ENCODE results near the gene GOLGB1.
"Not testable (repeated sequence)": the region's sequence is repeated elsewhere in the genome, so short reads cannot be mapped to it uniquely, and the experiment has no call there.

Gene GOLGB1

GRCh38 chr3:121747976-121748375 lies 1.6 kb downstream of the GOLGB1 start:
- no peak for DNase-seq (ENCODE audit: low read depth in 2 of 2)

GRCh38 chr3:121743106-121743505 lies 6.4 kb downstream of the GOLGB1 start:
- DNase-seq (ENCODE audit: low read depth in 2 of 2): not testable (repeated sequence)

- no peak for DNase-seq (ENCODE audit: low read depth in 2 of 2)
Observed at GRCh38 chr3:121740896-121741295, 8.6 kb downstream of the GOLGB1 start.

- DNase-seq (ENCODE audit: low read depth in 2 of 2): no peak
Observed at GRCh38 chr3:121739902-121740301, 9.6 kb downstream of the GOLGB1 start.

GRCh38 chr3:121737644-121738043 lies 11.9 kb downstream of the GOLGB1 start:
- DNase-seq (ENCODE audit: low read depth in 2 of 2): no peak

- no peak for DNase-seq (ENCODE audit: low read depth in 2 of 2)
Observed at GRCh38 chr3:121736112-121736511, 13.4 kb downstream of the GOLGB1 start.

GRCh38 chr3:121735047-121735696 lies 14.4 kb downstream of the GOLGB1 start:
- DNase-seq (ENCODE audit: low read depth in 2 of 2): no peak

- DNase-seq (ENCODE audit: low read depth in 2 of 2): no peak
Observed at GRCh38 chr3:121730940-121731687, 18.4 kb downstream of the GOLGB1 start.

GRCh38 chr3:121724130-121724529 lies 25.4 kb downstream of the GOLGB1 start:
- DNase-seq (ENCODE audit: low read depth in 2 of 2): no peak

- no peak for DNase-seq (ENCODE audit: low read depth in 2 of 2)
Observed at GRCh38 chr3:121723485-121723884, 26.1 kb downstream of the GOLGB1 start.

- no peak for DNase-seq (ENCODE audit: low read depth in 2 of 2)
Observed at GRCh38 chr3:121722411-121722810, 27.1 kb downstream of the GOLGB1 start.

- no peak for DNase-seq (ENCODE audit: low read depth in 2 of 2)
Observed at GRCh38 chr3:121720163-121720562, 29.4 kb downstream of the GOLGB1 start.

GRCh38 chr3:121719423-121719822 lies 30.1 kb downstream of the GOLGB1 start:
- DNase-seq (ENCODE audit: low read depth in 2 of 2): no peak

GRCh38 chr3:121718205-121718846 lies 31.2 kb downstream of the GOLGB1 start:
- no peak for DNase-seq (ENCODE audit: low read depth in 2 of 2)

GRCh38 chr3:121710347-121710746 lies 39.2 kb downstream of the GOLGB1 start:
- DNase-seq (ENCODE audit: low read depth in 2 of 2): no peak

GRCh38 chr3:121707531-121708273 lies 41.8 kb downstream of the GOLGB1 start:
- DNase-seq (ENCODE audit: low read depth in 2 of 2): no peak

- DNase-seq (ENCODE audit: low read depth in 2 of 2): no peak
Observed at GRCh38 chr3:121705541-121705940, 44.0 kb downstream of the GOLGB1 start.

- DNase-seq (ENCODE audit: low read depth in 2 of 2): no peak
Observed at GRCh38 chr3:121703973-121704372, 45.6 kb downstream of the GOLGB1 start.

GRCh38 chr3:121698901-121699300 lies 50.6 kb downstream of the GOLGB1 start:
- no peak for DNase-seq (ENCODE audit: low read depth in 2 of 2)

GRCh38 chr3:121698476-121698875 lies 51.1 kb downstream of the GOLGB1 start:
- DNase-seq (ENCODE audit: low read depth in 2 of 2): no peak

- no peak for DNase-seq (ENCODE audit: low read depth in 2 of 2)
Observed at GRCh38 chr3:121696186-121696585, 53.4 kb downstream of the GOLGB1 start.

GRCh38 chr3:121692010-121692699 lies 57.4 kb downstream of the GOLGB1 start:
- DNase-seq (ENCODE audit: low read depth in 2 of 2): no peak
